MCF 10A (cell line): Measurements from ENCODE around the gene MTUS2. TPM values are rescaled to one million over a fixed set of nuclear protein-coding genes. Genes with fewer than 3 reads are reported as not detected.

Experiments
- BruUV-seq: library from RNA; stranded (reverse); fragments of 400-500 nt; replicated peaks from 2 replicates; lab custom pipeline; 2021; lab: Mats Ljungman, UMichigan
- CTCF ChIA-PET: fragments of 300-600 bp; sonication (Branson Sonifier 250); formaldehyde crosslinking; extraction: SDS; loops from one replicate; lab custom pipeline; 2021; ENCODE audit warnings: antibody characterized with exemption, inconsistent platforms; lab: Yijun Ruan, JAX
- POLR2A ChIA-PET: fragments of 300-600, 350-650 bp; sonication (Branson Sonifier 250); formaldehyde crosslinking; extraction: SDS; loops from one replicate; lab custom pipeline; 2020; ENCODE audit warnings: antibody characterized with exemption, inconsistent platforms; lab: Yijun Ruan, JAX
- DNase-seq: peaks from one replicate; pipeline ENCODE4 v3.0.0-alpha.2; 2018; ENCODE audit not compliant: unreplicated experiment
- H3K27ac Mint-ChIP-seq: one replicate; pipeline ENCODE4 v1.8.0; 2022; ENCODE audit warnings: mild to moderate bottlenecking, low read depth, mixed read lengths; ENCODE audit not compliant: unreplicated experiment
- H3K27me3 Mint-ChIP-seq: one replicate; pipeline ENCODE4 v1.8.0; 2022; ENCODE audit warnings: mixed read lengths; ENCODE audit not compliant: insufficient read depth, unreplicated experiment
- H3K36me3 Mint-ChIP-seq: one replicate; pipeline ENCODE4 v1.8.0; 2022; ENCODE audit warnings: mild to moderate bottlenecking, moderate library complexity, mixed read lengths; ENCODE audit not compliant: insufficient read depth, unreplicated experiment
- H3K4me1 Mint-ChIP-seq: one replicate; pipeline ENCODE4 v1.8.0; 2022; ENCODE audit warnings: mixed read lengths; ENCODE audit not compliant: insufficient read depth, unreplicated experiment
- H3K4me3 Mint-ChIP-seq: one replicate; pipeline ENCODE4 v1.8.0; 2022; ENCODE audit warnings: mild to moderate bottlenecking, moderate library complexity, mixed read lengths; ENCODE audit not compliant: unreplicated experiment
- H3K9me3 Mint-ChIP-seq: one replicate; pipeline ENCODE4 v1.8.0; 2022; ENCODE audit warnings: mixed read lengths; ENCODE audit not compliant: unreplicated experiment
- CTCF ChIP-seq: fragments of 200-600 bp; IDR thresholded peaks from one replicate; pipeline ENCODE4 v1.8.0; 2022; ENCODE audit warnings: antibody characterized with exemption, mild to moderate bottlenecking; ENCODE audit not compliant: unreplicated experiment
- intact Hi-C: fragments of 100-400 bp; cut with micrococcal nuclease; formaldehyde crosslinking; loops from 2 replicates; pipeline ENCODE4 v1.14.1; 2022
- total RNA-seq: library from RNA; stranded (reverse); gene quantifications from 2 replicates; pipeline ENCODE4 v1.2.3, GENCODE V29; 2022

MTUS2 gene
- total RNA-seq, 1 experiment from 2014 or later = not detected

- peaks cover under 1% of the 10 kb centered on the region for H3K4me1 Mint-ChIP-seq
- intact Hi-C loops = no loop called here
- ChIA-PET CTCF (no interaction called here), POLR2A (no interaction called here)
- no peak for DNase-seq
- H3K4me3 Mint-ChIP-seq = no peak overlapping the region
- H3K27ac Mint-ChIP-seq = no peak overlapping the region
- BruUV-seq = no TSS peak
- H3K9me3 Mint-ChIP-seq = no peaks in the 10 kb centered on the region
- peaks cover 16% of the 10 kb centered on the region for H3K27me3 Mint-ChIP-seq
- TF ChIP-seq CTCF = no peak
- H3K36me3 Mint-ChIP-seq = no peaks in the 10 kb centered on the region
Observed at GRCh38 chr13:29446016-29446415, 625.9 kb downstream of the MTUS2 start.

GRCh38 chr13:29448174-29448573, 628.0 kb downstream of the MTUS2 start:
- CTCF ChIA-PET = interaction anchor here (0.6 kb wide), 1 partner anchor 60 kb away, joined by 3 read pairs; no protein-coding TSS in a partner anchor
- no peaks in the 10 kb centered on the region for H3K4me1 Mint-ChIP-seq
- no peak for TF ChIP-seq CTCF
- no peak for DNase-seq
- intact Hi-C loops = no loop called here
- peaks cover 2% of the 10 kb centered on the region for H3K36me3 Mint-ChIP-seq
- H3K27me3 Mint-ChIP-seq = peaks cover 16% of the 10 kb centered on the region
- BruUV-seq = no TSS peak
- H3K4me3 Mint-ChIP-seq = no peak overlapping the region
- H3K27ac Mint-ChIP-seq = no peak overlapping the region
- no peaks in the 10 kb centered on the region for H3K9me3 Mint-ChIP-seq
- POLR2A ChIA-PET = interaction anchor here (1.2 kb wide), 1 partner anchor 16 kb away, joined by 3 read pairs; no protein-coding TSS in a partner anchor

DNA sequence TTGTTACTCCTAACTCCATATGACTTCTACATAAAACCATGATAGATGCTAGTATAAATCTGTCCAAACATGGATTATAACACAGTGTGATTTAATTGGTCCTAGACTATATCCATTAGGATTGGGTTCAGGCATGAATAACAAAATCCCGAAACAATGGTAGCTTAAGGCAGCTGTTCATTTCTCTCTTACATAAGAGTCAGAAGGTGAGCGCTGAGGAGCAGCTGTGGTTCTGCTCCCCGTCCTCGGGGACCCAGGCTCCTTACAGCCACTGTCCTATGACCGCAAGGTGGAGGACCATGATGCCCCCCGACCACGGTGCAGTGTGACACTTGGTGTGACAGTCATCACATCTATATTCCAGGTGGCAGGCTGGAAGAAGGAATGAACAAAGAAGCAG, 629.6 kb downstream of the MTUS2 start:
- no peaks in the 10 kb centered on the region for H3K9me3 Mint-ChIP-seq
- intact Hi-C loops = no loop called here
- H3K27ac Mint-ChIP-seq = no peak overlapping the region
- peaks cover 6% of the 10 kb centered on the region for H3K36me3 Mint-ChIP-seq
- H3K4me1 Mint-ChIP-seq = peaks cover 4% of the 10 kb centered on the region
- DNase-seq = no peak
- POLR2A ChIA-PET = interaction anchor here (1.0 kb wide), 1 partner anchor 14 kb away, joined by 3 read pairs; no protein-coding TSS in a partner anchor
- H3K27me3 Mint-ChIP-seq = peaks cover 16% of the 10 kb centered on the region
- CTCF ChIA-PET = interaction anchor here (1.3 to 2.1 kb wide), 2 partner anchors 11 to 59 kb away, joined by 4 to 6 read pairs; no protein-coding TSS in a partner anchor
- no TSS peak for BruUV-seq
- no peak for TF ChIP-seq CTCF
- H3K4me3 Mint-ChIP-seq = no peak overlapping the region

- POLR2A ChIA-PET = interaction anchor here (1.1 kb wide), 1 partner anchor 17 kb away, joined by 4 read pairs; no protein-coding TSS in a partner anchor
- CTCF ChIA-PET = no interaction called here
- Mint-ChIP-seq H3K27ac (no peak overlapping the region), H3K27me3 (peaks cover 16% of the 10 kb centered on the region), H3K9me3 (no peaks in the 10 kb centered on the region), H3K4me3 (no peak overlapping the region), H3K36me3 (peaks cover 6% of the 10 kb centered on the region), H3K4me1 (peaks cover 15% of the 10 kb centered on the region)
- no TSS peak for BruUV-seq
- intact Hi-C loops = no loop called here
- DNase-seq = no peak
- no peak for TF ChIP-seq CTCF
Observed at GRCh38 chr13:29451976-29452375, 631.8 kb downstream of the MTUS2 start.
